ENCODE measurements around the gene CDC73. TPM values are rescaled to one million over a fixed set of nuclear protein-coding genes. Genes with fewer than 3 reads are reported as not detected.

Gene CDC73
- total and polyA plus RNA-seq, 10 of the 15 experiments (the other 5 are each of a cell fraction or from before 2014, with no cell fraction given): 10.6 to 43.4 (median 21.7) TPM

DNA sequence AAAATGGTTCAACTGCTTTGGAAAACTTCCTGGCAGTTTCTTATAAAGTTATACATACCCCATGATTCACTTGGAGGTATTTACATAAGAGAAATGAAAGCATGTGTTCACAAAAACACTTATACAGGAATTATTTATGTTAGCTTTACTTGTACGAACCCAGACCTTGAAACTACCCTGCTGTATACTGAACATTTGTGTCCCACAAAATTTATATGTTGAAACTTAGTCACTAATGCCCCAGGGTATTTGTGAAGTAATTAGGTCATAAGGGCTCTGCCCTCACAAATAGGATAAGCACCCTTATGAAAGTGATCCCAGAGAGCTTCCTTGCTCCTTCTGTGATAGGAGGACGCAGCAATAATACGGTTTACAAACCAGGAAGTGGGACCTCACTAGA is 107.3 kb downstream of the CDC73 start:
- BruUV-seq (replicated peaks): no TSS peak
- H3K4me2 ChIP-seq (ENCODE audit: control insufficient read depth, insufficient read depth): no peak overlapping the region
- H4K20me1 ChIP-seq (ENCODE audit: control insufficient read depth, insufficient read depth): no peaks in the 10 kb centered on the region
- POLR2A ChIA-PET: no interaction called here
- in situ Hi-C loops (cut with MboI): no loop called here
- FAIRE-seq (no peak), DNase-seq (ENCODE audit: low read depth, low spot score) (no peak), ATAC-seq (no peak)
- no peaks in the 10 kb centered on the region for H3K4me1 ChIP-seq (ENCODE audit: control insufficient read depth, insufficient read depth, low read length)
- RAD21 ChIA-PET (ENCODE audit: unreplicated experiment): no interaction called here
- peaks cover 0 to 4% of the 10 kb centered on the region in 2 experiments; a peak in 1 of 4 replicates for H3K36me3 ChIP-seq (ENCODE audit: control insufficient read depth in 2 of 2, insufficient read depth in 2 of 2, low read length in 1 of 2)
- no peak overlapping the region for H3K27ac ChIP-seq (ENCODE audit: control insufficient read depth, insufficient read depth)
- 97% methylated on average over 3 of the region's 3 CpGs for WGBS (ENCODE audit: insufficient coverage, insufficient replicate concordance, low lambda C conversion rate, missing lambda C conversion rate)
- intact Hi-C loops (cut with micrococcal nuclease; ENCODE audit: unreplicated experiment): no loop called here
- H3K27me3 ChIP-seq (replicated peaks in 1 of 2; ENCODE audit: control insufficient read depth in 2 of 2, insufficient read depth in 2 of 2, low read length in 1 of 2): no peaks in the 10 kb centered on the region
- CTCF ChIA-PET: no interaction called here
- H3K9me3 ChIP-seq (replicated peaks; ENCODE audit: control insufficient read depth, insufficient read depth, low read length): no peaks in the 10 kb centered on the region
- no peak overlapping the region for H2AFZ ChIP-seq (ENCODE audit: control insufficient read depth, low read depth, low read length)
- SMC1A ChIA-PET (ENCODE audit: uncharacterized antibody, unreplicated experiment): no interaction called here
- no peak overlapping the region for H3K4me3 ChIP-seq
- H3K9ac ChIP-seq (ENCODE audit: control insufficient read depth, insufficient read depth, low read length): no peak overlapping the region
- no peaks in the 10 kb centered on the region for H3K79me2 ChIP-seq (ENCODE audit: control insufficient read depth, insufficient read depth, low read length)
- TF ChIP-seq, protein P1, sequence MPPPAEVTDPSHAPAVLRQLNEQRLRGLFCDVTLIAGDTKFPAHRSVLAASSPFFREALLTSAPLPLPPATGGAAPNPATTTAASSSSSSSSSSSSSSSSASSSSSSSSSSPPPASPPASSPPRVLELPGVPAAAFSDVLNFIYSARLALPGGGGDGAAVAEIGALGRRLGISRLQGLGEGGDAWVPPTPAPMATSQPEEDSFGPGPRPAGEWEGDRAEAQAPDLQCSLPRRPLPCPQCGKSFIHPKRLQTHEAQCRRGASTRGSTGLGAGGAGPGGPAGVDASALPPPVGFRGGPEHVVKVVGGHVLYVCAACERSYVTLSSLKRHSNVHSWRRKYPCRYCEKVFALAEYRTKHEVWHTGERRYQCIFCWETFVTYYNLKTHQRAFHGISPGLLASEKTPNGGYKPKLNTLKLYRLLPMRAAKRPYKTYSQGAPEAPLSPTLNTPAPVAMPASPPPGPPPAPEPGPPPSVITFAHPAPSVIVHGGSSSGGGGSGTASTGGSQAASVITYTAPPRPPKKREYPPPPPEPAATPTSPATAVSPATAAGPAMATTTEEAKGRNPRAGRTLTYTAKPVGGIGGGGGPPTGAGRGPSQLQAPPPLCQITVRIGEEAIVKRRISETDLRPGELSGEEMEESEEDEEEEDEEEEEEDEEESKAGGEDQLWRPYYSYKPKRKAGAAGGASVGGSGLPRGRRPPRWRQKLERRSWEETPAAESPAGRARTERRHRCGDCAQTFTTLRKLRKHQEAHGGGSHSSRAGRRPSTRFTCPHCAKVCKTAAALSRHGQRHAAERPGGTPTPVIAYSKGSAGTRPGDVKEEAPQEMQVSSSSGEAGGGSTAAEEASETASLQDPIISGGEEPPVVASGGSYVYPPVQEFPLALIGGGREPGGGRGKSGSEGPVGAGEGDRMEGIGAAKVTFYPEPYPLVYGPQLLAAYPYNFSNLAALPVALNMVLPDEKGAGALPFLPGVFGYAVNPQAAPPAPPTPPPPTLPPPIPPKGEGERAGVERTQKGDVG (CRISPR knock-in tag; IDR thresholded peaks at IDR 0.05): no peak
- TF ChIP-seq NFYB (IDR thresholded peaks at IDR 0.05; ENCODE audit: insufficient read depth, low read depth, low read length) (no peak), NBN (IDR thresholded peaks at IDR 0.05) (no peak), ZSCAN29 (IDR thresholded peaks at IDR 0.05) (no peak), PAX5 (IDR thresholded peaks at IDR 0.05; ENCODE audit: borderline replicate concordance, low read depth, low read length) (no peak), YBX1 (IDR thresholded peaks at IDR 0.05) (no peak), CHD2 (IDR thresholded peaks at IDR 0.05; ENCODE audit: borderline replicate concordance, low read depth, low read length) (no peak), WRNIP1 (IDR thresholded peaks at IDR 0.05; ENCODE audit: borderline replicate concordance, low read depth, low read length) (no peak), IKZF2 (IDR thresholded peaks at IDR 0.05) (no peak), HDAC6 (IDR thresholded peaks at IDR 0.05; ENCODE audit: unreplicated experiment) (no peak), NR2F1 (conservative IDR thresholded peaks at IDR 0.05) (no peak)
- TF ChIP-seq, protein P2, sequence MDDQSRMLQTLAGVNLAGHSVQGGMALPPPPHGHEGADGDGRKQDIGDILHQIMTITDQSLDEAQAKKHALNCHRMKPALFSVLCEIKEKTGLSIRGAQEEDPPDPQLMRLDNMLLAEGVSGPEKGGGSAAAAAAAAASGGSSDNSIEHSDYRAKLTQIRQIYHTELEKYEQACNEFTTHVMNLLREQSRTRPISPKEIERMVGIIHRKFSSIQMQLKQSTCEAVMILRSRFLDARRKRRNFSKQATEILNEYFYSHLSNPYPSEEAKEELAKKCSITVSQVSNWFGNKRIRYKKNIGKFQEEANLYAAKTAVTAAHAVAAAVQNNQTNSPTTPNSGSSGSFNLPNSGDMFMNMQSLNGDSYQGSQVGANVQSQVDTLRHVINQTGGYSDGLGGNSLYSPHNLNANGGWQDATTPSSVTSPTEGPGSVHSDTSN (IDR thresholded peaks at IDR 0.05; ENCODE audit: insufficient replicate concordance, low read depth, low read length): no peak
- TF ChIP-seq, protein P3, sequence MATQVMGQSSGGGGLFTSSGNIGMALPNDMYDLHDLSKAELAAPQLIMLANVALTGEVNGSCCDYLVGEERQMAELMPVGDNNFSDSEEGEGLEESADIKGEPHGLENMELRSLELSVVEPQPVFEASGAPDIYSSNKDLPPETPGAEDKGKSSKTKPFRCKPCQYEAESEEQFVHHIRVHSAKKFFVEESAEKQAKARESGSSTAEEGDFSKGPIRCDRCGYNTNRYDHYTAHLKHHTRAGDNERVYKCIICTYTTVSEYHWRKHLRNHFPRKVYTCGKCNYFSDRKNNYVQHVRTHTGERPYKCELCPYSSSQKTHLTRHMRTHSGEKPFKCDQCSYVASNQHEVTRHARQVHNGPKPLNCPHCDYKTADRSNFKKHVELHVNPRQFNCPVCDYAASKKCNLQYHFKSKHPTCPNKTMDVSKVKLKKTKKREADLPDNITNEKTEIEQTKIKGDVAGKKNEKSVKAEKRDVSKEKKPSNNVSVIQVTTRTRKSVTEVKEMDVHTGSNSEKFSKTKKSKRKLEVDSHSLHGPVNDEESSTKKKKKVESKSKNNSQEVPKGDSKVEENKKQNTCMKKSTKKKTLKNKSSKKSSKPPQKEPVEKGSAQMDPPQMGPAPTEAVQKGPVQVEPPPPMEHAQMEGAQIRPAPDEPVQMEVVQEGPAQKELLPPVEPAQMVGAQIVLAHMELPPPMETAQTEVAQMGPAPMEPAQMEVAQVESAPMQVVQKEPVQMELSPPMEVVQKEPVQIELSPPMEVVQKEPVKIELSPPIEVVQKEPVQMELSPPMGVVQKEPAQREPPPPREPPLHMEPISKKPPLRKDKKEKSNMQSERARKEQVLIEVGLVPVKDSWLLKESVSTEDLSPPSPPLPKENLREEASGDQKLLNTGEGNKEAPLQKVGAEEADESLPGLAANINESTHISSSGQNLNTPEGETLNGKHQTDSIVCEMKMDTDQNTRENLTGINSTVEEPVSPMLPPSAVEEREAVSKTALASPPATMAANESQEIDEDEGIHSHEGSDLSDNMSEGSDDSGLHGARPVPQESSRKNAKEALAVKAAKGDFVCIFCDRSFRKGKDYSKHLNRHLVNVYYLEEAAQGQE (IDR thresholded peaks at IDR 0.05; ENCODE audit: low read depth, low read length): no peak
- TF ChIP-seq, protein P4, sequence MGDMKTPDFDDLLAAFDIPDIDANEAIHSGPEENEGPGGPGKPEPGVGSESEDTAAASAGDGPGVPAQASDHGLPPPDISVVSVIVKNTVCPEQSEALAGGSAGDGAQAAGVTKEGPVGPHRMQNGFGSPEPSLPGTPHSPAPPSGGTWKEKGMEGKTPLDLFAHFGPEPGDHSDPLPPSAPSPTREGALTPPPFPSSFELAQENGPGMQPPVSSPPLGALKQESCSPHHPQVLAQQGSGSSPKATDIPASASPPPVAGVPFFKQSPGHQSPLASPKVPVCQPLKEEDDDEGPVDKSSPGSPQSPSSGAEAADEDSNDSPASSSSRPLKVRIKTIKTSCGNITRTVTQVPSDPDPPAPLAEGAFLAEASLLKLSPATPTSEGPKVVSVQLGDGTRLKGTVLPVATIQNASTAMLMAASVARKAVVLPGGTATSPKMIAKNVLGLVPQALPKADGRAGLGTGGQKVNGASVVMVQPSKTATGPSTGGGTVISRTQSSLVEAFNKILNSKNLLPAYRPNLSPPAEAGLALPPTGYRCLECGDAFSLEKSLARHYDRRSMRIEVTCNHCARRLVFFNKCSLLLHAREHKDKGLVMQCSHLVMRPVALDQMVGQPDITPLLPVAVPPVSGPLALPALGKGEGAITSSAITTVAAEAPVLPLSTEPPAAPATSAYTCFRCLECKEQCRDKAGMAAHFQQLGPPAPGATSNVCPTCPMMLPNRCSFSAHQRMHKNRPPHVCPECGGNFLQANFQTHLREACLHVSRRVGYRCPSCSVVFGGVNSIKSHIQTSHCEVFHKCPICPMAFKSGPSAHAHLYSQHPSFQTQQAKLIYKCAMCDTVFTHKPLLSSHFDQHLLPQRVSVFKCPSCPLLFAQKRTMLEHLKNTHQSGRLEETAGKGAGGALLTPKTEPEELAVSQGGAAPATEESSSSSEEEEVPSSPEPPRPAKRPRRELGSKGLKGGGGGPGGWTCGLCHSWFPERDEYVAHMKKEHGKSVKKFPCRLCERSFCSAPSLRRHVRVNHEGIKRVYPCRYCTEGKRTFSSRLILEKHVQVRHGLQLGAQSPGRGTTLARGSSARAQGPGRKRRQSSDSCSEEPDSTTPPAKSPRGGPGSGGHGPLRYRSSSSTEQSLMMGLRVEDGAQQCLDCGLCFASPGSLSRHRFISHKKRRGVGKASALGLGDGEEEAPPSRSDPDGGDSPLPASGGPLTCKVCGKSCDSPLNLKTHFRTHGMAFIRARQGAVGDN (IDR thresholded peaks at IDR 0.05): no peak
